Lower lobe of right lung (tissue), 2 donors: Measurements from ENCODE around the gene C4orf46. TPM values are rescaled to one million over a fixed set of nuclear protein-coding genes. Genes with fewer than 3 reads are reported as not detected.

ENCODE experiments used
- ATAC-seq, 2 donors: fragments of 200-7000 bp; cut with Tn5 transposase; one replicate each; pipeline ENCODE4 v1.9.1; 2020 to 2022; ENCODE audit warnings: mild to moderate bottlenecking in 2 of 2, moderate library complexity in 2 of 2
- DNase-seq: peaks from one replicate; pipeline ENCODE4 v3.0.0-alpha.2; 2020
- H3K27ac ChIP-seq: fragments of 200-600 bp; one replicate; pipeline ENCODE4 v1.8.0; 2022
- H3K27me3 ChIP-seq: fragments of 200-600 bp; one replicate; pipeline ENCODE4 v1.8.0; 2022; ENCODE audit warnings: low read depth
- H3K36me3 ChIP-seq: fragments of 200-600 bp; one replicate; pipeline ENCODE4 v1.8.0; 2022; ENCODE audit warnings: mild to moderate bottlenecking
- H3K4me1 ChIP-seq: fragments of 200-600 bp; one replicate; pipeline ENCODE4 v1.8.0; 2022
- H3K4me3 ChIP-seq: fragments of 200-600 bp; one replicate; pipeline ENCODE4 v1.8.0; 2022; ENCODE audit warnings: mild to moderate bottlenecking
- H3K9me3 ChIP-seq: fragments of 200-600 bp; one replicate; pipeline ENCODE4 v1.8.0; 2022
- intact Hi-C: fragments of 100-400 bp; cut with DNase I; formaldehyde crosslinking; loops from one replicate; pipeline ENCODE4 v1.11.0; 2022
- total RNA-seq: library from RNA; stranded (reverse); fragmentation: NEBNext Ultra II Directional; extraction: Animal tissue kit (Norgen Biotek cat#: 25700); gene quantifications from one replicate; pipeline ENCODE4 v1.2.1, GENCODE V29; 2021
- TF ChIP-seq, protein P1 (sequence below): fragments of 200-600 bp; IDR thresholded peaks from one replicate; pipeline ENCODE4 v1.8.0; 2022; ENCODE audit warnings: antibody characterized with exemption, mild to moderate bottlenecking
- donor health status: DM: no; HTN: yes; CAD: no; lungs with severe emphysema.

C4orf46 gene
- total RNA-seq, 1 donor from 2014 or later = 4.0 TPM

DNA sequence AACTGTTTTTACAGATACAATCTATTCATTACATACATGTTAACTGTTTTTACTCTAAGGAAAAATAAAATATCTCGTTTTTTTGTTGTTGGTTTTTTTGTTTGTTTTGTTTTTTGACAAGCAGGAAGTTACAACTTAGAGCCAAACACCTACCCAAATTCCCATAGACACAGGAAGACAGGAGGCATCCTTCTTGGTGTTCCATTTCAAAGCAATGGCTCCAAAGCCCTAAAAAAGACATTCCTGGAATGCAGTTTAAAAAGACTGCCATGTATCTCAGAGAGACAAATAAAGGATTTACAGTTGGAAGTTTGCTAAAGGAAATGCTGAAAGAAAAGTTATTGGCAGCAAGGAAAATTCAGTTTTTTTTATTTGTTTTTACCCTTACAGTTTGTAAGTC lies 17.1 kb upstream of the C4orf46 start:
- DNase-seq = no peak
- Histone ChIP-seq H3K4me3 (no peak overlapping the region), H3K27me3 (no peaks in the 10 kb centered on the region), H3K4me1 (no peaks in the 10 kb centered on the region), H3K9me3 (no peaks in the 10 kb centered on the region), H3K36me3 (peaks cover 38% of the 10 kb centered on the region), H3K27ac (no peak overlapping the region)
- intact Hi-C loops = no loop called here
- TF ChIP-seq, protein P1, sequence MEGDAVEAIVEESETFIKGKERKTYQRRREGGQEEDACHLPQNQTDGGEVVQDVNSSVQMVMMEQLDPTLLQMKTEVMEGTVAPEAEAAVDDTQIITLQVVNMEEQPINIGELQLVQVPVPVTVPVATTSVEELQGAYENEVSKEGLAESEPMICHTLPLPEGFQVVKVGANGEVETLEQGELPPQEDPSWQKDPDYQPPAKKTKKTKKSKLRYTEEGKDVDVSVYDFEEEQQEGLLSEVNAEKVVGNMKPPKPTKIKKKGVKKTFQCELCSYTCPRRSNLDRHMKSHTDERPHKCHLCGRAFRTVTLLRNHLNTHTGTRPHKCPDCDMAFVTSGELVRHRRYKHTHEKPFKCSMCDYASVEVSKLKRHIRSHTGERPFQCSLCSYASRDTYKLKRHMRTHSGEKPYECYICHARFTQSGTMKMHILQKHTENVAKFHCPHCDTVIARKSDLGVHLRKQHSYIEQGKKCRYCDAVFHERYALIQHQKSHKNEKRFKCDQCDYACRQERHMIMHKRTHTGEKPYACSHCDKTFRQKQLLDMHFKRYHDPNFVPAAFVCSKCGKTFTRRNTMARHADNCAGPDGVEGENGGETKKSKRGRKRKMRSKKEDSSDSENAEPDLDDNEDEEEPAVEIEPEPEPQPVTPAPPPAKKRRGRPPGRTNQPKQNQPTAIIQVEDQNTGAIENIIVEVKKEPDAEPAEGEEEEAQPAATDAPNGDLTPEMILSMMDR = no peak
- ATAC-seq = no peak

DNA sequence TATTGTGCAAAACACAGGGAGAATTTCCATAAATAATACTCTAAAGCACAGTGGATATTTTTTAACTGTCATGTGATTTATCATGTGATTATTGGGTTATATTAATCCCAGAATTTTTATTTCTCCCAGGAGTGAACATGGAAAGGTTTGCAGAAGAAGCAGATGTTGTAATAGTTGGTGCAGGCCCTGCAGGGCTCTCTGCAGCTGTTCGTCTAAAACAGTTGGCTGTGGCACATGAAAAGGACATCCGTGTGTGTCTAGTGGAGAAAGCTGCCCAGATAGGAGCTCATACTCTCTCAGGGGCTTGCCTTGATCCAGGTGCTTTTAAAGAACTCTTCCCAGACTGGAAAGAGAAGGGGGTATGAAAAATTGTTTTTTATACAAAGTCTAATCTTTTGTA lies 10.4 kb upstream of the C4orf46 start:
- DNase-seq = no peak

DNA sequence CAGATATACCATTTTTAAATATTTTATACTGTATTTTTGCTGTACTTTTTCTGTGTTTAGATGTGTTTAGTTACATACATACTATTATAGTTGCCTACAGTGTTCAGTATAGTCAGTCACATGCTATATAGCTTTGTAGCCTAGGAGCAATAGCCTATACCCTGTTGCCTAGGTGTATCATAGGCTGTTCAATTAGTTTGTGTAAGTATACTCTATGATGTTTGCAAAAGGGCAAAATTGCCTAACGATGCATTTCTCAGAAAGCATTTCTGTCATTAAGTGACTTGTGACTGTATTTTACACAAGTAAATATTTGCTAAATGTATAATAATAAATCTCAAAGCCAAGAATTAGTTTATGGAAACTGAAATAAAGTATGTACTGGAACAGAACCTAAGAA lies 9.9 kb upstream of the C4orf46 start:
- Histone ChIP-seq H3K27me3 (no peaks in the 10 kb centered on the region), H3K36me3 (peaks cover 46% of the 10 kb centered on the region), H3K4me3 (no peak overlapping the region), H3K4me1 (no peaks in the 10 kb centered on the region), H3K9me3 (no peaks in the 10 kb centered on the region), H3K27ac (no peak overlapping the region)
- DNase-seq (no peak), ATAC-seq (no peak)
- TF ChIP-seq, protein P1 = no peak
- intact Hi-C loops = no loop called here

More for the DNA sequence above, 10.4 kb upstream of the C4orf46 start:
- Histone ChIP-seq H3K4me3 (no peak overlapping the region), H3K27ac (no peak overlapping the region), H3K27me3 (no peaks in the 10 kb centered on the region), H3K4me1 (no peaks in the 10 kb centered on the region), H3K36me3 (peaks cover 46% of the 10 kb centered on the region), H3K9me3 (no peaks in the 10 kb centered on the region)
- TF ChIP-seq, protein P1 = no peak
- intact Hi-C loops = no loop called here
- no peak for ATAC-seq

DNA sequence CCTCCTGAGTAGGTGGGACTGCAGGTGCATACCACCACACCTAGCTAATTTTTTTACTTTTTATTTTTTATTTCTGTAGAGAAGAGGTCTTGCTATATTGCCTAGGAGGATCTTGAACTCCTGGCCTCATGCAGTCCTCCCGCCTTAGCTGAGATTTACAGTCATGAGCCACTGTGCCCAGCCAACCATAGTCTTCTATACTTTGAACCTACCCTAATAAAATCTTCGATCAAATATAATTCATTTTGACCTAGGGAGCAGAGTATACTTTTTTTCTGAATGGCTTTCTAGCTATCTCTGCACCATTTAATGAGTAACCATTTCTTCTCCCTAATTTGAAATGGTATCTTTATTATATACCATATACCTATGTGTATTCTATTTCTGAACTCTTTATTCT lies 7.1 kb upstream of the C4orf46 start:
- Histone ChIP-seq H3K36me3 (peaks cover 22% of the 10 kb centered on the region), H3K4me1 (no peaks in the 10 kb centered on the region), H3K27ac (no peak overlapping the region), H3K27me3 (no peaks in the 10 kb centered on the region), H3K9me3 (no peaks in the 10 kb centered on the region), H3K4me3 (no peak overlapping the region)
- intact Hi-C loops = no loop called here
- TF ChIP-seq, protein P1 = no peak
- DNase-seq = no peak
- ATAC-seq = no peak

DNA sequence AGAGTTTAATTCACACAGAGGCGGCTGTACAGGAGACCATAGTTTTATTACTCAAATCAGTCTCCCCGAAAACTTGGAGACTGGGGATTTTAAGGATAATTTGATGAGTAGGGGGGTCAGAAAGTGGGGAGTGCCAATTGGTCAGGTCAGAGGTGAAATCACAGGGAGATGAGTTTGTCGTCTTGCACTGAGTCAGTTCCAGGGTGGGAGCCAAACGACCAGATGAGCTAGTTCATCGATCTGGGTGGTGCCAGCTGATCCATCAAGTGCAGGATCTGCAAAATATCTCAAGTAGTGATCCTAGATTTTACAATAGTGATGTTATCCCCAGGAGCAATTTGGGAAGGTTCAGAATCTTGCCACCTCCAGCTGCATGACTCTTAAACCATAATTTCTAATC lies 4.4 kb upstream of the C4orf46 start:
- Histone ChIP-seq H3K4me1 (peaks cover 9% of the 10 kb centered on the region), H3K27ac (no peak overlapping the region), H3K9me3 (no peaks in the 10 kb centered on the region), H3K27me3 (no peaks in the 10 kb centered on the region), H3K4me3 (no peak overlapping the region), H3K36me3 (peaks cover 10% of the 10 kb centered on the region)
- intact Hi-C loops = no loop called here
- TF ChIP-seq, protein P1 = no peak
- no peak for ATAC-seq
- no peak for DNase-seq

DNA sequence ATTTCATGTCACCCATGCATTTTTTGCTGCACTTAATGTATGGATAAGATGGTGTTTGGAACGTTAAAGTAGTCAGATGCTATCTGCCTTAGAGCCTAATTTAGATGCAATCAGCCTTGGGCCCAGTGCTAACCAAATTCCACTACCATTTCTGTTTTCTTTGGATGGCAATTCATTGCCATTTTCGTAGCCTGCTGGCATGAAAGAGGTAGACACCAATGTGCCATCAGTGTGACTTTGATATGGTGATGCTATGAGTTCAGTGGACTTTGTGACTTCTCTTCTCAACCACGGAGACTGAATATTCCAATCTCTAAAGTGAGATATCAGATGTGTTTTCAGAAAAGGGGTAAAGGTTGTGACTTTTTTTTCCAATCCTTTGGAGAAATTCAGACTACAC lies 1.9 kb upstream of the C4orf46 start:
- Histone ChIP-seq H3K27ac (no peak overlapping the region), H3K4me1 (peaks cover 19% of the 10 kb centered on the region), H3K9me3 (no peaks in the 10 kb centered on the region), H3K27me3 (no peaks in the 10 kb centered on the region), H3K36me3 (no peaks in the 10 kb centered on the region), H3K4me3 (no peak overlapping the region)
- intact Hi-C loops = no loop called here
- TF ChIP-seq, protein P1 = no peak
- no peak for DNase-seq
- ATAC-seq = no peak
